ENCODE data around the gene ADGRL3.

The ADGRL3 gene

GRCh38 chr4:61872983-61873382, 672.9 kb downstream of the ADGRL3 start:
- Histone ChIP-seq H3K27ac (ENCODE audit: low read depth, low read length) (no peak overlapping the region), H3K4me3 (ENCODE audit: low read depth in 1 of 2, low read length in 2 of 2) (no peak overlapping the region), H3K9me3 (ENCODE audit: control insufficient read depth in 1 of 2, low read length in 2 of 2) (no peaks in the 10 kb centered on the region), H3K4me1 (ENCODE audit: control insufficient read depth in 1 of 2, insufficient read depth in 2 of 2, low read length in 2 of 2) (no peaks in the 10 kb centered on the region), H3K9ac (ENCODE audit: low read depth in 1 of 2, low read length in 2 of 2) (no peak overlapping the region), H3K27me3 (ENCODE audit: control insufficient read depth in 1 of 2, insufficient read depth in 2 of 2, low read length in 2 of 2) (no peaks in the 10 kb centered on the region), H3K36me3 (ENCODE audit: control insufficient read depth in 1 of 2, insufficient read depth in 2 of 2, low read length in 2 of 2) (no peaks in the 10 kb centered on the region)

- H3K27me3 ChIP-seq (ENCODE audit: control insufficient read depth in 1 of 2, insufficient read depth in 2 of 2, low read length in 2 of 2) = no peaks in the 10 kb centered on the region
- H3K4me1 ChIP-seq (ENCODE audit: control insufficient read depth in 1 of 2, insufficient read depth in 2 of 2, low read length in 2 of 2) = no peaks in the 10 kb centered on the region
- H3K4me3 ChIP-seq (ENCODE audit: low read depth in 1 of 2, low read length in 2 of 2) = no peak overlapping the region
- H3K9ac ChIP-seq (ENCODE audit: low read depth in 1 of 2, low read length in 2 of 2) = no peak overlapping the region
- H3K27ac ChIP-seq (ENCODE audit: low read depth, low read length) = no peak overlapping the region
- H3K36me3 ChIP-seq (ENCODE audit: control insufficient read depth in 1 of 2, insufficient read depth in 2 of 2, low read length in 2 of 2) = no peaks in the 10 kb centered on the region
- H3K9me3 ChIP-seq (ENCODE audit: control insufficient read depth in 1 of 2, low read length in 2 of 2) = no peaks in the 10 kb centered on the region
Measured at GRCh38 chr4:61877266-61877665, 677.1 kb downstream of the ADGRL3 start.

GRCh38 chr4:61877893-61878292, 677.8 kb downstream of the ADGRL3 start:
- Histone ChIP-seq H3K9me3 (ENCODE audit: control insufficient read depth in 1 of 2, low read length in 2 of 2) (no peaks in the 10 kb centered on the region), H3K27ac (ENCODE audit: low read depth, low read length) (no peak overlapping the region), H3K4me1 (ENCODE audit: control insufficient read depth in 1 of 2, insufficient read depth in 2 of 2, low read length in 2 of 2) (no peaks in the 10 kb centered on the region), H3K9ac (ENCODE audit: low read depth in 1 of 2, low read length in 2 of 2) (no peak overlapping the region), H3K27me3 (ENCODE audit: control insufficient read depth in 1 of 2, insufficient read depth in 2 of 2, low read length in 2 of 2) (no peaks in the 10 kb centered on the region), H3K4me3 (ENCODE audit: low read depth in 1 of 2, low read length in 2 of 2) (no peak overlapping the region), H3K36me3 (ENCODE audit: control insufficient read depth in 1 of 2, insufficient read depth in 2 of 2, low read length in 2 of 2) (no peaks in the 10 kb centered on the region)

- H3K27me3 ChIP-seq (ENCODE audit: control insufficient read depth in 1 of 2, insufficient read depth in 2 of 2, low read length in 2 of 2) = no peaks in the 10 kb centered on the region
- H3K9ac ChIP-seq (ENCODE audit: low read depth in 1 of 2, low read length in 2 of 2) = no peak overlapping the region
- no peak overlapping the region for H3K4me3 ChIP-seq (ENCODE audit: low read depth in 1 of 2, low read length in 2 of 2)
- no peaks in the 10 kb centered on the region for H3K36me3 ChIP-seq (ENCODE audit: control insufficient read depth in 1 of 2, insufficient read depth in 2 of 2, low read length in 2 of 2)
- no peaks in the 10 kb centered on the region for H3K9me3 ChIP-seq (ENCODE audit: control insufficient read depth in 1 of 2, low read length in 2 of 2)
- H3K4me1 ChIP-seq (ENCODE audit: control insufficient read depth in 1 of 2, insufficient read depth in 2 of 2, low read length in 2 of 2) = peaks cover 0 to 7% of the 10 kb centered on the region in 2 donors
- H3K27ac ChIP-seq (ENCODE audit: low read depth, low read length) = no peak overlapping the region
Measured at GRCh38 chr4:61882381-61882780, 682.3 kb downstream of the ADGRL3 start.

- H3K27me3 ChIP-seq (ENCODE audit: control insufficient read depth in 1 of 2, insufficient read depth in 2 of 2, low read length in 2 of 2) = no peaks in the 10 kb centered on the region
Measured at GRCh38 chr4:61886131-61886530, 686.0 kb downstream of the ADGRL3 start.

GRCh38 chr4:61889117-61889516, 689.0 kb downstream of the ADGRL3 start:
- Histone ChIP-seq H3K36me3 (ENCODE audit: control insufficient read depth in 1 of 2, insufficient read depth in 2 of 2, low read length in 2 of 2) (no peaks in the 10 kb centered on the region), H3K27ac (ENCODE audit: low read depth, low read length) (no peak overlapping the region), H3K27me3 (ENCODE audit: control insufficient read depth in 1 of 2, insufficient read depth in 2 of 2, low read length in 2 of 2) (no peaks in the 10 kb centered on the region), H3K4me1 (ENCODE audit: control insufficient read depth in 1 of 2, insufficient read depth in 2 of 2, low read length in 2 of 2) (peaks cover 0 to 7% of the 10 kb centered on the region in 2 donors), H3K9me3 (ENCODE audit: control insufficient read depth in 1 of 2, low read length in 2 of 2) (no peaks in the 10 kb centered on the region), H3K9ac (ENCODE audit: low read depth in 1 of 2, low read length in 2 of 2) (no peak overlapping the region), H3K4me3 (ENCODE audit: low read depth in 1 of 2, low read length in 2 of 2) (no peak overlapping the region)

More at GRCh38 chr4:61886131-61886530, 686.0 kb downstream of the ADGRL3 start:
- H3K9ac ChIP-seq (ENCODE audit: low read depth in 1 of 2, low read length in 2 of 2) = peak overlapping the region in 1 of 2 donors; percentile 33
- no peak overlapping the region for H3K27ac ChIP-seq (ENCODE audit: low read depth, low read length)
- H3K9me3 ChIP-seq (ENCODE audit: control insufficient read depth in 1 of 2, low read length in 2 of 2) = no peaks in the 10 kb centered on the region
- H3K4me3 ChIP-seq (ENCODE audit: low read depth in 1 of 2, low read length in 2 of 2) = peak overlapping the region; percentile 46 to 53
- H3K36me3 ChIP-seq (ENCODE audit: control insufficient read depth in 1 of 2, insufficient read depth in 2 of 2, low read length in 2 of 2) = no peaks in the 10 kb centered on the region
- peaks cover 0 to 7% of the 10 kb centered on the region in 2 donors for H3K4me1 ChIP-seq (ENCODE audit: control insufficient read depth in 1 of 2, insufficient read depth in 2 of 2, low read length in 2 of 2)

GRCh38 chr4:61890321-61890720, 690.2 kb downstream of the ADGRL3 start:
- Histone ChIP-seq H3K4me1 (ENCODE audit: control insufficient read depth in 1 of 2, insufficient read depth in 2 of 2, low read length in 2 of 2) (peaks cover 0 to 7% of the 10 kb centered on the region in 2 donors), H3K36me3 (ENCODE audit: control insufficient read depth in 1 of 2, insufficient read depth in 2 of 2, low read length in 2 of 2) (no peaks in the 10 kb centered on the region), H3K27me3 (ENCODE audit: control insufficient read depth in 1 of 2, insufficient read depth in 2 of 2, low read length in 2 of 2) (no peaks in the 10 kb centered on the region), H3K4me3 (ENCODE audit: low read depth in 1 of 2, low read length in 2 of 2) (no peak overlapping the region), H3K9ac (ENCODE audit: low read depth in 1 of 2, low read length in 2 of 2) (no peak overlapping the region), H3K9me3 (ENCODE audit: control insufficient read depth in 1 of 2, low read length in 2 of 2) (no peaks in the 10 kb centered on the region), H3K27ac (ENCODE audit: low read depth, low read length) (no peak overlapping the region)

GRCh38 chr4:61891953-61892352, 691.8 kb downstream of the ADGRL3 start:
- Histone ChIP-seq H3K4me1 (ENCODE audit: control insufficient read depth in 1 of 2, insufficient read depth in 2 of 2, low read length in 2 of 2) (no peaks in the 10 kb centered on the region), H3K27ac (ENCODE audit: low read depth, low read length) (no peak overlapping the region), H3K27me3 (ENCODE audit: control insufficient read depth in 1 of 2, insufficient read depth in 2 of 2, low read length in 2 of 2) (no peaks in the 10 kb centered on the region), H3K4me3 (ENCODE audit: low read depth in 1 of 2, low read length in 2 of 2) (no peak overlapping the region), H3K9ac (ENCODE audit: low read depth in 1 of 2, low read length in 2 of 2) (no peak overlapping the region), H3K9me3 (ENCODE audit: control insufficient read depth in 1 of 2, low read length in 2 of 2) (no peaks in the 10 kb centered on the region), H3K36me3 (ENCODE audit: control insufficient read depth in 1 of 2, insufficient read depth in 2 of 2, low read length in 2 of 2) (no peaks in the 10 kb centered on the region)

- no peaks in the 10 kb centered on the region for H3K36me3 ChIP-seq (ENCODE audit: control insufficient read depth in 1 of 2, insufficient read depth in 2 of 2, low read length in 2 of 2)
- H3K27me3 ChIP-seq (ENCODE audit: control insufficient read depth in 1 of 2, insufficient read depth in 2 of 2, low read length in 2 of 2) = no peaks in the 10 kb centered on the region
- no peak overlapping the region for H3K9ac ChIP-seq (ENCODE audit: low read depth in 1 of 2, low read length in 2 of 2)
- no peaks in the 10 kb centered on the region for H3K9me3 ChIP-seq (ENCODE audit: control insufficient read depth in 1 of 2, low read length in 2 of 2)
- H3K4me3 ChIP-seq (ENCODE audit: low read depth in 1 of 2, low read length in 2 of 2) = no peak overlapping the region
- no peak overlapping the region for H3K27ac ChIP-seq (ENCODE audit: low read depth, low read length)
- H3K4me1 ChIP-seq (ENCODE audit: control insufficient read depth in 1 of 2, insufficient read depth in 2 of 2, low read length in 2 of 2) = no peaks in the 10 kb centered on the region
Measured at GRCh38 chr4:61896634-61897033, 696.5 kb downstream of the ADGRL3 start.

- H3K36me3 ChIP-seq (ENCODE audit: control insufficient read depth in 1 of 2, insufficient read depth in 2 of 2, low read length in 2 of 2) = no peaks in the 10 kb centered on the region
- H3K4me1 ChIP-seq (ENCODE audit: control insufficient read depth in 1 of 2, insufficient read depth in 2 of 2, low read length in 2 of 2) = peaks cover 0 to 7% of the 10 kb centered on the region in 2 donors
- H3K4me3 ChIP-seq (ENCODE audit: low read depth in 1 of 2, low read length in 2 of 2) = no peak overlapping the region
- H3K9me3 ChIP-seq (ENCODE audit: control insufficient read depth in 1 of 2, low read length in 2 of 2) = no peaks in the 10 kb centered on the region
- H3K27me3 ChIP-seq (ENCODE audit: control insufficient read depth in 1 of 2, insufficient read depth in 2 of 2, low read length in 2 of 2) = no peaks in the 10 kb centered on the region
- no peak overlapping the region for H3K27ac ChIP-seq (ENCODE audit: low read depth, low read length)
- no peak overlapping the region for H3K9ac ChIP-seq (ENCODE audit: low read depth in 1 of 2, low read length in 2 of 2)
Measured at GRCh38 chr4:61909031-61909430, 708.9 kb downstream of the ADGRL3 start.

GRCh38 chr4:61911313-61911756, 711.2 kb downstream of the ADGRL3 start:
- Histone ChIP-seq H3K27me3 (ENCODE audit: control insufficient read depth in 1 of 2, insufficient read depth in 2 of 2, low read length in 2 of 2) (no peaks in the 10 kb centered on the region), H3K9ac (ENCODE audit: low read depth in 1 of 2, low read length in 2 of 2) (no peak overlapping the region), H3K9me3 (ENCODE audit: control insufficient read depth in 1 of 2, low read length in 2 of 2) (no peaks in the 10 kb centered on the region), H3K4me3 (ENCODE audit: low read depth in 1 of 2, low read length in 2 of 2) (peak overlapping the region in 1 of 2 donors; percentile 8), H3K36me3 (ENCODE audit: control insufficient read depth in 1 of 2, insufficient read depth in 2 of 2, low read length in 2 of 2) (no peaks in the 10 kb centered on the region), H3K27ac (ENCODE audit: low read depth, low read length) (no peak overlapping the region), H3K4me1 (ENCODE audit: control insufficient read depth in 1 of 2, insufficient read depth in 2 of 2, low read length in 2 of 2) (peaks cover 0 to 7% of the 10 kb centered on the region in 2 donors)
